Muscle layer of colon (tissue), 2 donors: ENCODE measurements around the gene GRK2.
"Not testable (repeated sequence)": the region's sequence is repeated elsewhere in the genome, so short reads cannot be mapped to it uniquely, and the experiment has no call there.

Experiments
- H3K27ac ChIP-seq: one replicate; pipeline ENCODE4 v1.7.0; 2013; ENCODE audit warnings: low read depth, mild to moderate bottlenecking, low read length, moderate library complexity
- H3K27me3 ChIP-seq, 2 donors: one replicate each; pipeline ENCODE4 v1.7.0; 2013; ENCODE audit warnings: low read length in 2 of 2, mild to moderate bottlenecking in 2 of 2; ENCODE audit not compliant: insufficient read depth in 2 of 2, control insufficient read depth in 1 of 2
- H3K36me3 ChIP-seq: one replicate; pipeline ENCODE4 v1.7.0; 2013; ENCODE audit warnings: mild to moderate bottlenecking, low read length; ENCODE audit not compliant: insufficient read depth
- H3K4me1 ChIP-seq: one replicate; pipeline ENCODE4 v1.7.0; 2013; ENCODE audit warnings: mild to moderate bottlenecking, low read length; ENCODE audit not compliant: insufficient read depth
- H3K4me3 ChIP-seq, 2 donors: one replicate each; pipeline ENCODE4 v1.7.0; 2013; ENCODE audit warnings: low read length in 2 of 2, low read depth in 1 of 2, mild to moderate bottlenecking in 1 of 2, moderate library complexity in 1 of 2
- H3K9ac ChIP-seq: one replicate; pipeline ENCODE4 v1.7.0; 2013; ENCODE audit warnings: low read length
- H3K9me3 ChIP-seq: one replicate; pipeline ENCODE4 v1.7.0; 2013; ENCODE audit warnings: mild to moderate bottlenecking, low read length
- donor health status: abdominal sarcoma.
- donor health status: Adenocarcinoma of cecum.

Gene GRK2

DNA sequence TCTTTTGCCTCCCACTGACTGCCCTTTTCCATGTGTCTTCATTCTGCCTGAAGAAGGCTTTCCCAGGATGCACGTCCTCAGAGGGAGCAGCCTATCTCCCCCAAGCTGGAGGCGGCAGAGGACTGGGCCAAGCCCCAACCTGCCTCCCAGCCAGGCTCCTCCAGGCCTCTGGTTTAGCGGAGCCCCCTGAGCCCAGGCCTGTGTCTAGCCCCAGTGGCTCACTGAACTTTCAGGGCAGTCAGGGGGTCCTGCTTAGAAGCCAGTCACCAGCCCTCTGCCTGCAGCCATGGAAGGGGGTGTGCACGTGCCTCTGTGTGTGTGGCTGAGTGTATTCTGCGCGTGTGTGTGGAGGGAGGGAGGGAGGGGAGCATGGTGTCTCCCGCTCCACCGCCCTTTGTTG, 10.4 kb upstream of the GRK2 start:
- H3K4me3 ChIP-seq, result no peak overlapping the region
- no peaks in the 10 kb centered on the region for H3K4me1 ChIP-seq
- no peak overlapping the region for H3K9ac ChIP-seq
- H3K27ac ChIP-seq, result no peak overlapping the region
- peaks cover 63% of the 10 kb centered on the region for H3K36me3 ChIP-seq
- H3K9me3 ChIP-seq, result no peaks in the 10 kb centered on the region
- no peaks in the 10 kb centered on the region for H3K27me3 ChIP-seq

DNA sequence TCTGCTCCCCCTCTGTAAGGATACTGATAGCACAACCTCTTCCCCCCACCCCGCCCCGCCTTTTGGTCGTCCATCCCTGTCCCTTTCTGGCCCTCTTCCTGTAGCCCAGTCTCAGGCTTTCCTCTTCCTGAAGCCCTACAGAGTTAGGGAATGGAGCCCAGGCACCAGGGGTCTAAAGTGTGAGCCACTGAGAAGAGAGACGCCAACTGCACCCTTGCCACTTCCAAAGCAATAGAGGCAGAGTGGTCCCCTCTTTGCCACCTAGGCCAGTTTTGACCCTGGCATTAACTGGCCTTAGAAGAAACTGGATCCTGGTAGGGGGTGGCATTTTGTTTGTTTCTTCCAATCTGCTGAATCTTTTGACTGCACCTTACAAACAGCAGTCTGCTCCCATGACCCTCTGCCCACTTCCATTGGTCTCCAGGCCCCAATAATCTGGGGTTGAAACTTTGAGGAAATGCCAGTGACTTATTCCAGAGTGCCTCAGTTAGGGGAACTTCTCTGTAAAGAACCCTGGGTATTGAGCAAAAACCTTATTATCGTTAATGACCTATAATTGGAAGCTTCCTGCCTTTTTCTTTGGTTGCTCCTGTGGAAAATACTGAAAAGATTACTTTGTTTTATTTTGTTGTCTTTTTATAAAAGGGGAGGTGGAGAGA, 9.7 kb upstream of the GRK2 start:
- no peaks in the 10 kb centered on the region for H3K9me3 ChIP-seq
- peaks cover 56% of the 10 kb centered on the region for H3K36me3 ChIP-seq
- H3K4me1 ChIP-seq, result peaks cover under 1% of the 10 kb centered on the region
- H3K27me3 ChIP-seq, result no peaks in the 10 kb centered on the region
- no peak overlapping the region for H3K4me3 ChIP-seq
- H3K9ac ChIP-seq, result no peak overlapping the region
- H3K27ac ChIP-seq, result no peak overlapping the region

DNA sequence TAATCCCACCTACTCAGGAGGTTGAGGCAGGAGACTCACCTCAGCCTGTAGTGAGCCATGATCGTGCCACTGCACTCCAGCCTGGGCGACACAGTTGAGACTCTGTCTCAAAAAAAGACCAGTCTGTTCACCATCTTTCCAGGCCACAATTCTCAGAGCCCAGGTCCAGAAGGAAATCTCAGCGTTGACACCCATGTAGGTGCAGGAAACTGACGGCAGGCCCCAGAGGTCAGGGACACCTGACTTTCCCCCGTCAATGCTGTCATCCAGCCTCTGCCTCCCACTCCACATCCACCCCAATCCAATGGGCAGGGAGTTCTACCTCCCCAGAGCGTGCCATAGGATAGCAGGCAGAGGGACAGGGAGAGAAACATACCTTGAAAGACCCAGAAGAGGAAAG, 5.9 kb upstream of the GRK2 start:
- Histone ChIP-seq H3K4me3 (no peak overlapping the region), H3K36me3 (peaks cover 18% of the 10 kb centered on the region), H3K4me1 (peaks cover 20% of the 10 kb centered on the region), H3K27me3 (no peaks in the 10 kb centered on the region), H3K27ac (no peak overlapping the region), H3K9ac (no peak overlapping the region), H3K9me3 (no peaks in the 10 kb centered on the region)

DNA sequence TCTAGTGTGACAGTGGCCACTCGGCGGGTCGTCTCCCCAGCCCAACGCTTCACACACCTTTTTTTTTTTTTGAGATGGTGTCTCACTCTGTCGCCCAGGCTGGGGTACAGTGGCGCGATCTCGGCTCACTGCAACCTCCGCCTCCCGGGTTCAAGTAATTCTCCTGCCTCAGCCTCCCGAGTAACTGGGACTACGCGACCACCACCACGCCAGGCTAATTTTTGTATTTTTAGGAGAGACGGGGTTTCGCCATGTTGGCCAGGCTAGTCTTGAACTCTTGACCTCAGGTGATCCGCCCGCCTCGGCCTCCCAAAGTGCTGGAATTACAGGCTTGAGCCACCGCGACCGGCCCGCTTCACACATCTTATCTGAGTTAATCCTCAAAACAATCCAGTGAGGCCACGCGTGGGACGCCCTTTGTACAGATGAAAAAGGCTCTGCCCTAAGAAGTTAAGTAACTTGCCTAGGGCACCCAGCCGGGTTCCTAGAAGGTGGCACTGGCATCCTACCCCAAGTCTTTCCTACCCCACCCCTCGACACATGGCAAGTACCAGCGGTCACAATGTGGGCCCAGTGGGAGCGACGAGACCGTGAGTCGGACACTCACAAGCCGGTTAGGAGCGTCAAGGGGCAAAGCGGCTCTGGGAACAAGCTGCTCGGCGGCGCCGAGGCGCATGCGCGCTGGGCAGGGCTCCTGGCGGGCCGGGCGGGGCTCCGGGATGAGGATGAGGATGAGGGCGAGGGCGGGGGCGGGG, 5.2 kb upstream of the GRK2 start:
- not testable (repeated sequence) for H3K9ac ChIP-seq
- Histone ChIP-seq H3K4me3 (peak overlapping the region; percentile 16 to 41), H3K4me1 (peaks cover 27% of the 10 kb centered on the region)

DNA sequence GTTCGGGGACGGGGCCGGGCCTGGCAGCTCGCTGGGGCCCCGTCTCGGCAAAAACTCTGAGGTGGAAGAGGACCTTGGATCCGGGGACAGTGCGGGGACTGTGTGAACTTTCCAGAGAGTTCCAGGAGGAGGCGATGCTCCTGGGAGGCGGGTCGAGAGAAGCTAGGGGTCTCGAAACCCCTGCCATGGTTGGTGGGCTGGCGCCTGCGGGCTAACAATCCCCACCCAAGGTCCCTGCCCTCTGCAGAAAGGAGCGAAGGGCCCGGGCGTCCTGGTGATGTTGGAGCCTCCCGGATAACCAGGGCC, 4.7 kb upstream of the GRK2 start:
- Histone ChIP-seq H3K36me3 (peaks cover 7% of the 10 kb centered on the region), H3K9me3 (no peaks in the 10 kb centered on the region), H3K4me1 (peaks cover 27% of the 10 kb centered on the region), H3K4me3 (peak overlapping the region in 1 of 2 donors; percentile 16), H3K27me3 (no peaks in the 10 kb centered on the region), H3K27ac (no peak overlapping the region), H3K9ac (no peak overlapping the region)

More for the DNA sequence above, 5.2 kb upstream of the GRK2 start:
- not testable (repeated sequence) for H3K9me3 ChIP-seq, H3K27ac ChIP-seq, H3K27me3 ChIP-seq
- peaks cover 12% of the 10 kb centered on the region for H3K36me3 ChIP-seq

DNA sequence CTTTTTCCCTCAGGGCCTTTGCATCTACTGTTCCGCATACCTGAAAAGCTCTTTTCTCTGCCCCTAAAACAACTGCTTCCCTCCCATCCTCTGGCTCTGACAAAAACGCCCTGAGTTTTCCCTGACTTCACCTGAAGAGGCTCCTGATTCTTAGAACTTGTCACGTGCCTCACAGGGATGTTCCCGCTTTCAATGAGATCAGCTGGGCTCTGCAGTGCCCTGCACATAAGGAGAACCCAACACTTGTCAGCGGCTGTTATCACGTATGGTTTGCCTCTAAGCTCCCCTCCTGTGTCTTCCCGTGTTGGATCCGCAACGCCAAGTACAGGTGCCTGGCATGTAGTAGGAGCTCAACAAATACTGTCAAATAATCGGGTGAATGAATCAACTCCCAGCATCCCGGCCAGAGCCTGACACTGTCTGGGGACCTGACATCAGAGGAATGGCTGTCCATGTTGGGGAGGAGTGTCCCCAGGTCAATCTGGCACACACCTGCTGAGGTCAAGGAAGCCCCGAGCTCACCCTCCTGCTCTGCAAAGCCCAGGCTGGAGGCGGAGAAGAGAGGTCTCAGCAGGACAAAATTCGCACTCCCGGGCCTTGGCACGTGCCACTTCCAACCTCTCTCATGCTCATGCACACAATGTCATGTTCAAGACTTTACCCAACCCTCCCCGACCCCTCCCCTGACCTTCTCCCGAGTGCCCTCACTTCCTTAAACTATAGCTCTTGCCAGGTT, 4.2 kb upstream of the GRK2 start:
- Histone ChIP-seq H3K9ac (no peak overlapping the region), H3K36me3 (peaks cover 2% of the 10 kb centered on the region), H3K4me3 (peak overlapping the region in 1 of 2 donors; percentile 29), H3K9me3 (no peaks in the 10 kb centered on the region), H3K27me3 (no peaks in the 10 kb centered on the region), H3K27ac (no peak overlapping the region), H3K4me1 (peaks cover 27% of the 10 kb centered on the region)

DNA sequence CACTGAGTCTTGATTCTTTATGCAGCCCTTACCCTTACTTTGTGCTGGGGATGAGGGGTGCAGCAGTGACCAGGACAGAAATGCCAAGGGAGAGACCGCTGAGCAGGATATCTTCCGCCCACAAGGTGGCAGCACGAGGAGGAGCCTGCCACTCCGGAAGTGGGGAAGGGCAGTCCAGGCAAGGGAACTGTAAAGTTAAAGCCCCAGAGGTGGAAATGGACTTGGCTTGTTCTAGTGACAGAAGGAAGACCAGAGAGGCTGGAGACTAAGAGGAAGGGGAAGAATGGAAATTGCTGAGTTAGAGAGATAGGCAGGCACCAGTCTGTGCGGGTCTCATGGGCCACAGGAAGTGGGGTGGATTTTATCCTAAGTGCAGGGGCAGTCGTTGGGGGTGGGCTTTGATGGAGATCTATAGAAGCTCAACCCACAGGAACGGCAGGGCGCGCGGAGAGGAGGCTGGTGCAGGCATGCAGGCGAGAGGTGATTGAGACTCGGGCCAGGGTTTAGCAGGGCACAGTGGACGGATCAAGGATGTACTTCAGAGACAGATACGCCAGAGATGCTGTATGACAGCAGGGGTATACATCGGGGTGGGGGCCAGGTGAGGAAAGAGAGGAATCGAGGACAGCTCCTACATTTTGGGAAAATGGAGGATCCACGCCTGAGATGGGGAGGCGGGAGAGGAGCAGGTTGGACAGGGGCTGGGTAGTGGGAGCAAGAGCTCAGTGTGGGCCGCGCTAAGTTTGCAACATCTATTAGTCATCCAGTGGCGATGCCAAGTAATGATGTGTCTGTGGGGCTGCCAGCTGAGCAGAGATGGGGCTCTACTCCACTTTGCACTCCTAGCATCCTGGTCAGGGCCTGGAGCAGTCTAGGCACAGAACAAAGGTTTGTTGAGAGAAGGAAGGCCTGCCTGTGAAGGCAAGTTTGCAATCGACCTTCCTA, 3.3 kb upstream of the GRK2 start:
- H3K9me3 ChIP-seq, result no peaks in the 10 kb centered on the region
- no peaks in the 10 kb centered on the region for H3K36me3 ChIP-seq
- H3K4me1 ChIP-seq, result peaks cover 36% of the 10 kb centered on the region
- peak overlapping the region in 1 of 2 donors; percentile 29 for H3K4me3 ChIP-seq
- no peak overlapping the region for H3K27ac ChIP-seq
- no peaks in the 10 kb centered on the region for H3K27me3 ChIP-seq
- no peak overlapping the region for H3K9ac ChIP-seq

DNA sequence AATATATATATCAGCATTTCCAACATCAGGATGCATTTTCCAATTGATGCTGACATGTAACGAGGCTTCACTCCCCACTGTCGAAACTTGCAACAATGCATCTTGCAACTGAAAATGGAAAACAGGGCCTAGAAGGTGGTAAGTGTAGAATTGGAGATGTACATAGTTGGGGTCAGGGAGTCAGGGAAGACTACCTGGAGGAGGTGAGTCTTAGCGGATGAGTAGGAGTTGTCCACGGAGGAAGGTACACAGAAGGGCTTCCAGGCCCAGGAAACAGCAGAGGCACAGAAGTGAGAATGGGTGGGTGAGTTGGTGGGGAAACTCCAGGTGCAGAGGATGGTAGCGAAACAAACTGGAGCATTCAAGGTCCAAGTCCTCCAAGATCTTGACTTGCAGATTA, 2.0 kb upstream of the GRK2 start:
- Histone ChIP-seq H3K36me3 (no peaks in the 10 kb centered on the region), H3K9ac (no peak overlapping the region), H3K4me1 (peaks cover 48% of the 10 kb centered on the region), H3K4me3 (no peak overlapping the region), H3K27ac (no peak overlapping the region), H3K9me3 (no peaks in the 10 kb centered on the region), H3K27me3 (no peaks in the 10 kb centered on the region)

DNA sequence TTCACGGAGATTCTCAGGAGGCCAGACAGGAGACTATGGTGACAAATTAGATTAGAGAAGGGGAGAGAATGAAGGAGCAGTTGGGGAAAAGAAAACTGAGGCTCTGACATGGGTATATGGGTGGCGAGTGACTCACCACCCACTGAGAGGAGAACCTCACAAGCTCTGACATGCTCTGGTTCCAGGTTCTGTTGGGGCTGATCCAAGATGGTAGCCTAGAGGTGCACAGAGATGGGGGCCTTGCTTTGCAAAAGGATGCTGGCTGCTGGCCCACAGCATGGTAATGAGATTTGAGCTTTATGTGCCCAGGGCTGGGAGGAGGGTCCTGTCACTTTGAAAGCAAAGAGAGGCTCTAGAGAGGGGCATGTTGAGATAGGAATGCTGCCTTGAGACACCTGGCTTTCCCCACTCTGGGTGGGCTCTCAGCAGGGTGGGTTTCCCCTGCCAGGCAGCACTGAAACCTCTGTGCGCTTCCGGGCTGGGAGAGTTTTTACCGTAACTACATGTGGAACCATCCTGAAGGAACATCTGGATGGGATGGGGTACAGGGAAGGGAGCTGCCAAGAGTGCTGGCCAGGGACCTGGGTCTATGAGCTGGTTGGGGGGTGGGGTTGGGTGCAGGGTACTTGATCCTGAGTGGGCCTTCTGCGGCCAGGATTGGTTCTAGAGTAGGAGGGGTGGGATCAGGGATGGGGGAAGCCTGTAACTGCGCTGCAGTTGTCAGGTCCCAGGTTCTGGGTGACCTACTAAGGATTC, 1.2 kb upstream of the GRK2 start:
- Histone ChIP-seq H3K27me3 (no peaks in the 10 kb centered on the region), H3K4me3 (no peak overlapping the region), H3K9me3 (no peaks in the 10 kb centered on the region), H3K4me1 (peaks cover 56% of the 10 kb centered on the region), H3K36me3 (no peaks in the 10 kb centered on the region), H3K27ac (no peak overlapping the region), H3K9ac (no peak overlapping the region)

DNA sequence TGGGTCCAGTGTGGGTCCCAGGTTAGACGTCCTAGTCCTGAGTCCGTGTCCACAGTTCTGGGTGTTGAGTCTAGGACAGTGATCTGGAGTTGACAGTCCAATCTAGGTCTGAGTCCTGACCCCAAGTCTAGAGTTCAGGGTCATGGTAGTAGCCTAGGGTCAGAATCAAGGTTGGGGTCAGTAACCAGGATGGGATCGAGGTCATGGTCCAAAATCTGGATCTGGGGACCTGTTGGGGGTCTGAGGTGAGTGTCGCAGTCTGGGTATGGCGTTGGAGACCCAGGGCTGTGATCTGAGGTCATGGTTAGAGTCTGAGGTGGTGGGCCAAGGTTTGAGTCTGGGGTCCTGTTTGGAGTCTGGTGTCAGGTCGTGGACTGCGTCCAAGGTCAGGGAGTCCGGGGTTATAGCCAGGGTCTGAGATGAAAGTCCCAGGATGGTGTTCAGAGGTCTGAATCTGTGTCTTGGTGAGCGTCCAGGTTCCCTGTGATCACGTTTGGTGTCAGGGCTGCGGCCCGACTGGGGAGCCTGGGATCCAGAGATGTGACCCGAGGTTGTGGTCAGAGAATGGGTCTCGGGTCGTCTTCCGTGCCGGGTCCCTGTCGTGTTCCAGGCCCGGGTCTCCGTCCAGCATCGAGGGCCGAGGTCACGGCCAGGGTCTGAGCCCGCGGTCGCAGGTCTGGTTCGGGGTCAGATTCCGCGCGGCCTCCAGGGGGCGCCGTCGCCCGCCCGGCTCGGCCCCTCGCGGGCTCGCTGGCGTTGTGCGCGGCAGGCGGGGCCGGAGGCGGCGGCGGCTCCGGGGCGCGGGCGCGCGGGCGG, 432 bp upstream of the GRK2 start:
- H3K9me3 ChIP-seq, result no peaks in the 10 kb centered on the region
- peak overlapping the region; percentile 16 to 21 for H3K4me3 ChIP-seq
- peaks cover 64% of the 10 kb centered on the region for H3K4me1 ChIP-seq
- peak overlapping the region; percentile 26 for H3K9ac ChIP-seq
- H3K27ac ChIP-seq, result peak overlapping the region; percentile 53
- H3K36me3 ChIP-seq, result no peaks in the 10 kb centered on the region
- H3K27me3 ChIP-seq, result no peaks in the 10 kb centered on the region
